OCI-LY3 (cell line): ENCODE results near the gene NOXO1.

ENCODE experiments used
- CTCF ChIP-seq: fragments of 200-600, 300-600 bp; sonication (generic); IDR thresholded peaks from 2 replicates; pipeline ENCODE4 v1.5.1; 2014; ENCODE audit warnings: antibody characterized with exemption, low read length, low read depth
- EZH2phosphoT487 ChIP-seq: fragments of 200-600 bp; shearing (Covaris generic); IDR thresholded peaks from 2 replicates; pipeline ENCODE4 v1.6.1; 2018; ENCODE audit warnings: antibody characterized with exemption, mixed run types, low read depth

- TF ChIP-seq CTCF (no peak), EZH2phosphoT487 (no peak)
Measured at GRCh38 chr16:1991588-1991947, 10.3 kb upstream of the NOXO1 start.
